HG03095 (cell line): Measurements from ENCODE around the gene PEX10.

Experiments
- ATAC-seq: cut with Tn5 transposase; IDR thresholded peaks from one replicate; pipeline ENCODE4 v1.9.1; 2021; ENCODE audit warnings: moderate library complexity; ENCODE audit not compliant: unreplicated experiment

PEX10 gene

DNA sequence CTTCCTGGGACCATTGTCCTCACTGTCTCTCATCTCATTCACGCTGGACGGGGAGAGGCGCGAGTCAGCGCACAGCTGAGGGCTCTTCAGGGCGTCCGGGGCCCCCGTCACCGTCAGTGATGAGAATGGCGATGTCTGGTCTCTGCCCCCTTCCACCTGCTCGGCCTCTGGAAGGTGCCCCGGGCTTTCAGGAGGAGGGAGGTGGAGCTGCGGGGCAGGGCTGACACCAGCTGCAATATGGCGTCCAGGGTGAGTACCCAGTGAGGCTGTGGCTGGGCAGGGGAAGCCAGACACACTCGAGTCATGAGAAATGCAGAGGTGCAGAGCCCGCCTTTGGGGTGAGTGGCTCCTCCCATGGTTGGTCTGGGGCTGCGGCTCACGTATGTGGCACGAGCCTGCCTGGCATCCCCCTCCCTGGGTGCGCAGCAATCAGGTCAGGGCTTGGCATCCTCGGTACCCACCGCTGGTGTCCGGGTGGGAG is 36.1 kb downstream of the PEX10 start:
- no peak for ATAC-seq

DNA sequence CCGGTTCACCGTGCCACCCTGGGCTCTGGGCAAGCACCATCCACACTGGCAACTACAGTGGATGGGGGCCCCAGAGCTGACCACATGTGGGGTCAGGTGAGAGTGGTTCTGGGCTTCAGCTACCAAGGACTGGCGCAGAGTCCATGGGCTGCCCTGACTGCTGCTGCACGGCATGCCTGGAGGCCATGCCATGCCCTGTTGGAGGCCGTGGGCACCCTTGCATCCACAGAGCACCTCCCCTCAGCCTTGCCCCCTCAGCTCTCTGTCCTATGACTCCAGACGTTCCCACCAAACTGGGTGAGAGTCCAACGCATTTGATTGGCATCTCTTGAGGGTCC is 36.5 kb downstream of the PEX10 start:
- no peak for ATAC-seq

DNA sequence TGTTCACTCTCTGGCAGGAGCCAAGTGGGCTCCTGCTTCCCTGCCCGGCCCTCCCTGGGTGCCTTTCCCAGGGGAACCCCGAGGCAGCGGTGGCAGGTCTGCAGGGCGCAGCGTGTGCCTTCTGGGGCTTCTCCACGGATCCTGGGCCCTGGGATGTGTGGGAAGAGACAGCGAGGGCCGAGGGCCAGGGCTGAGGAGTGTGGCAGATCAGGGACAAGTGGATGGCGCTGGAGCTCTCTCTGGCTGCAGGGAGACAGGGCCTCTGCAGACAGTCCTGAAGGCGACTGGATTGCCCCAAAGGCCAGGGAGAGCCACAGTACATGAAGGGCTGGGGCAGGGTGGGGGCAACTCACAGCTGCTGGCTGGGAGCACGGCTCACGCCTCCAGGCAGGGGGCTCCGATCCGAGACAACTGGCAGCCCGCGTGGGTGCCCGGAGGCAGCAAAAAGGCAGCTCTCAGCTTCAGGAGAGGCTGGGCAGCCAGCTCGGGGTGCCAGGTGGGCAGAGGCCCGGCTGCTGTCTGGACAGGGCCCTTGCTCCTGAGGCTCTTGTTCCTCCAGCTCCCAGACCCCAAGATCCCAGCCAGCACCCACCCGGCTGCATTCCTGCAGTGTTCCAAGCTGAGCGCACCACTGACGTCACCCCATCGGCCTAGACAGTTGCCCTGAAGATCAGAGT is 37.0 kb downstream of the PEX10 start:
- ATAC-seq = no peak

DNA sequence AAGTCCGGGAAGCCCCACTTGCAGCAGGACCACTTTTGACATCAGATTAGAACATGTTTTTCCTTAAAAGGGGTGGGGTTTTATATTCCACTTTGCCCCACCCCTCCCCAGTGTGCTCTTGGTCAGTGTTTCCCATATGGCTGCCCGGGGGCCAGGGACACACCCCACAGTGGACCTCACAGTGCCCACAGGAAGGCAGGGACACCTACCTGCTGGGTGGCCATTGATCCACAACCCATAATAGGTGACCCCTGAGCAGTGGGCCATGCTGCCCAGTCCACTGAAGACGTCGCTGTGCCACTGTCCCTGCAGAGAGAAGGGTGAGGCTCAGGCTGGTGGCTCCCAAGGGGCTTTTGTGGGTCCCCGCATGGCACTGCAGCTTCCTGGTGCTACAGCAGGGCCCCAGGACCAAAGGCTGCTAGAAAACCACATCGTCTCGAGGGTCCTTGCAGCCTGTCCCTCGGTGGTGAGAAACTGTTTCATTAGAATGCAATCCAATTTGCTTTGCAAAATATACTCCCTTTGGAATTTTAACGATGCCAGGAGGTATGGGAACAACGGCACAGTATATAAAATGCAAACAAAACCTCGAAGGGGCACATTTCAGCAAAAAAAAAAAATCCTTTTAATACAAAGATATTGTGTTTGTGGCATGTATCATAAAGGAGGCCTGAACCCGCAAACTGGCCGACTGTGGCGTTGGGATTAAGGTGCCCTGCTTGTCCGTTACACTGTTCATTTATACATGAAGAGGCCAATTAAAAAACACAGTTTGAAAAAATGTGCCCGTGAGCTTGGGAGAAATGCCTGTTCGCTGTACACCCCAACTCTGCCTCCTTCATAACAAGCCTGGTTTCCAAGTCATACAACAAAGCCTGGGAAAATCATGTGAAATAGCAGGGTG is 37.9 kb downstream of the PEX10 start:
- no peak for ATAC-seq

DNA sequence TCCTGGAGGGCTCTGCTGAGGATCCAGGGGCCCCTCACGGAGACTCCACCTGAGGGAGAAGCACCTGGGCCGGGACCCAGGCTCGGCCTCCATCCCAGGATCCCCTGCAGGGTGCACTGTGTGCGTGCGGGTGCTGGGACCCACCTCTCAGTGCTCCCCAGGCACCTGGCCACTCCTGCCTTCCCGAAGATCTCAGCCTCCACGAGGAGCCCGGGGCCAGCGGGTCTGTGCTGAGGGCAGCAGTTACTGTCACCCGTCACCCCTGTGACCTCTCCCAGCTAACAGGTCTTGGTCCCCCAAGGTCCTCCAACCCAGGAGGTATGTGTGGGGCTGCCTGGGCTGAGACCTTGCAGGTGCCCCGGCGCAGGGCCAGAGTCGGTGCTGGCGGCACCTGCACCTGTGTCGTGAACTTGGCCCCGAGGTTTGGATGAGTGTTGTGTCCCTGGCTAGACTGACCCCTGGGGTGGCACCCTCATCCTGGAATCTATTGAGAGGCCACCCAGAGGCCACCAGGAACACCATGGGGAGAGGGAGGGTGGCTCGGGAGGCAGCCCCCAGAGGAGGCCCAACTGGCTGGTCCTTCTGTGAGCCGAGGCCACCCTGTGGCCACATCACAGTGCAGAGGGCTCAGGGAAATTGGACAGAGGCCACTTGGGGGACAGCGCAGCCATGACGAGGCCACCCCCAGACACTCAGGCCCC is 38.7 kb downstream of the PEX10 start:
- no peak for ATAC-seq

DNA sequence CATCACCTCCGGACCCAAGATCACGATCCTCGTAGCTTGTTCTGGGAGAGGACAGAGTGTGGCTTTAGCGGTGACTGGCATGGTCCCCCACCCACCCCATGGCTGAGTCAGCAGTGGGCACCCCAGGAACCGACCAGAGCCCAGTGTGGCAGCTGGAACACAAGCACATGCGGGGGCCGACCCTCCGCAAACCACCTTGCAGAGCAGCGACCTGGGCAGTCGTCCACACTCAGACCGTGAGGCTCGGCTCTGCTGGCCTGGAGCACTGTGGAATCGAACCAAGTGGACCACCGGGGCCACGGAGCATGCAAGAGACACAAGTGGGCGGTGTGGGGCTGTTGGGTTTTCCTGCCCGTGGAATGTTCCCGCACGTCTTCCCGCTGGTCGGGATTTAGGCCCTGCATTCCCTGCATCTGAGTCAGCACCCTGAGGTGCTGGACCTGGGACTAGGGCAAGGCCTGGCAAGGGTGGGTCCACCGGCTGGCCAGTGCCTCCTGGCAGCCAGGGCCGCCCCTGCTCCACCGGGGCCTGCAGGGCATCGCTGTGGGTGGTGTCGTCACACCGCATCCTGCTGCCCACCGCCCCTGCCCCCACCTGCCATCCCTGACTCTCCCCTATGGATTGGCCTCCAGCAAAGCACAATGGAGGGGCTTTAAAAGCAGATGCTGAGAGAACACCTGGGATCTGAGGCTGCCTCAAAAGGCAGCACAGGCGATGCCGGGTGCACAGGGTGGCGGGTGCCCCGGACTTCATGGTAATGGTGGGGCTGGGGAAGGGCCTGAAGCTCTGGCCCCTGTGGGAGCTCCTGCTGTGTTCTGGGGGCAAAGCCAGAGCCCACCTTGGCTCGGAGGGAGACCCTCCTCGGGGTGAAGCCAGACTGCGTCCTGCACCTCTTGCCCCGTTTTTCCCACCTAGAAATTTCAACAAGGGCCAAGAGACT is 39.5 kb downstream of the PEX10 start:
- ATAC-seq = no peak

DNA sequence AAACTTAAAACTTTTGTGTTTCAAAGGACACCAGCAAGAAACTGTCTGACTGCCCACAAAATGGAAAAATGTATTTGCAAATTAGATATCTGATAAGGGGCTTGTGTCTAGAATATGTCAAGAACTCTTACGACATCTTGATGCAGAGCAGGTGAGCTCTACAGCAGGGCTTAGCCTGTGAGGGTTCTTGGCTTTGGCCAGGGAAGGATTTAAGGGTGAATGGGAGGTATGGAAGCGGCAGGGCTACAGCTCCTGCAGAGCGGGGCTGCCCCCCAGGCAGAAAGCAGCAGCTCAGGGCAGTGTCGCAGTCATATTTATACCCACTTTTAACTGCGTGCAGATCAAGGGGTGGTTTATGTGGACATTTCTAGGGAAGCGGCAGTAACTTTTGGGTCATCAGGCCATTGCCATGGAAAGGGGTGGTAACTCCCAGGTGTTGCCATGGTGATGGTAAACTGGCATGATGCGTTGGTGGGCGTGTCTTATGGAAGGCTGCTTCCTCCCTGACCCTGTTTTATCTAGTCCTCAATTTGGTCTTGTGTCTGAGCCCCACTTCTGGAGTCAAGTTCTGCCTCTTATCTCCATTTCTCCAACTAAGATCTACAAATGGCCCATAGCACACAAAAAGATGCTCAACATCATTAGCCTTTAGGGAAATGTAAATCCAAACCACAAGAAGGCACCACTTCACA is 44.2 kb downstream of the PEX10 start:
- no peak for ATAC-seq

DNA sequence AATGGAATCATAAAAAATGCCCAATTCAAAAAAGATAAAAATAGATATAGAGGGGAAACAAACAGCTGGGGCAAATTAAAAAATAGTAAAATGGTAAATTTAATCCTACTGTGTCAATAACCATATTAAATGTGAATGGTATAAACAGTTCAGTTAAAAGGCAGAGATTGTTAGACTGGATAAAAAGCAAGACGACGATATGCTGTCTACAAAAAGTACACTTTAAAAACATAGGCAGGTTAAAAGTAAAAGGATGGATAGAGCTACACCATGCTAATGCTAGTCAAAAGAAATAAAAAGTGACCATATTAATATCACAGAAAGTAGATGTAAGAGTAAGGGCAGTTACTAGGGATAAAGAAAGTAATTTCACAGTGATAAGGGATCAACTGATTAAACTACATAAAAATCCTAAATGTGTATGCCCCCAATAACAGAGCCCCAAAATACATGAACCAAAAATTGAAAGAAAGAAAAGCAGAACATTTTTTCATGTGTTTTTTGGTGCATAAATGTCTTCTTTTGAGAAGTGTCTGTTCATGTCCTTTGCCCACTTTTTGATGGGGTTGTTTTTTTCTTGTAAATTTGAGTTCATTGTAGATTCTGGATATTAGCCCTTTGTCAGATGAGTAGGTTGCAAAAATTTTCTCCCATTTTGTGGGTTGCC is 48.4 kb downstream of the PEX10 start:
- no peak for ATAC-seq

DNA sequence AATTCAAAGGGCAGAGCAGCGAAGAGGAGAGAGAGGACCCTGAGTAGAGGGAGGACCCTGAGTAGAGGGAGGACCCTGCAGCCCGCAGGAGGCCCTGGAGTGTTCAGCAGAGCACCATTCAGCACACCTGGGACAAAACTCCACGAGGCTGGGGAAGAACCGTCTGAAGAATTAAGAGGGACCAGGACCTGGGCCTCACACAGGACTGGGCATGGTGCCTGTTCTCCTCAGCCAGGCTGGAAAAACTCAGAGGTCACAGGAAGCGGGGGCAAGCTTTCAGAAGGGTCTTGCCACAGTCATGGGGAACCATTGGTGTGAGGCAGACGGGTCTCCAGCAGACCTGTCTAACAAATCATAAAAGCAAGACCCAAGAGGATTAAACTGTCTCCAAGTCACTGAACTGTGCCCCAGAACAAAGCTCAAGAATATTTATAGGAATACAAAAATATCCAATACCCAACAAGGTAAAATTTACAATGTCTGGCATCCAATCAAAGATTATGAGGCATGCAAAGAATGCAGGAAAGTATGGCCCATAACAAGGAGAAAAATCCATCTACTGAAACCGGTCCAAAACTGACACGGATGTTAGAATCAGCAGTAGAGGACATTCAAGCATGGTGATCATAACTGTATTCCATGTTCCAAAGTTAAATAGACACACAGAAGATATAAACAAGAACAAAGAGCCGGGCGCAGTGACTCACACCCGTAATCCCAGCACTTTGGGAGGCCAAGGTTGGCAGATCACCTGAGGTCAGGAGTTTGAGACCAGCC is 51.6 kb downstream of the PEX10 start:
- no peak for ATAC-seq

DNA sequence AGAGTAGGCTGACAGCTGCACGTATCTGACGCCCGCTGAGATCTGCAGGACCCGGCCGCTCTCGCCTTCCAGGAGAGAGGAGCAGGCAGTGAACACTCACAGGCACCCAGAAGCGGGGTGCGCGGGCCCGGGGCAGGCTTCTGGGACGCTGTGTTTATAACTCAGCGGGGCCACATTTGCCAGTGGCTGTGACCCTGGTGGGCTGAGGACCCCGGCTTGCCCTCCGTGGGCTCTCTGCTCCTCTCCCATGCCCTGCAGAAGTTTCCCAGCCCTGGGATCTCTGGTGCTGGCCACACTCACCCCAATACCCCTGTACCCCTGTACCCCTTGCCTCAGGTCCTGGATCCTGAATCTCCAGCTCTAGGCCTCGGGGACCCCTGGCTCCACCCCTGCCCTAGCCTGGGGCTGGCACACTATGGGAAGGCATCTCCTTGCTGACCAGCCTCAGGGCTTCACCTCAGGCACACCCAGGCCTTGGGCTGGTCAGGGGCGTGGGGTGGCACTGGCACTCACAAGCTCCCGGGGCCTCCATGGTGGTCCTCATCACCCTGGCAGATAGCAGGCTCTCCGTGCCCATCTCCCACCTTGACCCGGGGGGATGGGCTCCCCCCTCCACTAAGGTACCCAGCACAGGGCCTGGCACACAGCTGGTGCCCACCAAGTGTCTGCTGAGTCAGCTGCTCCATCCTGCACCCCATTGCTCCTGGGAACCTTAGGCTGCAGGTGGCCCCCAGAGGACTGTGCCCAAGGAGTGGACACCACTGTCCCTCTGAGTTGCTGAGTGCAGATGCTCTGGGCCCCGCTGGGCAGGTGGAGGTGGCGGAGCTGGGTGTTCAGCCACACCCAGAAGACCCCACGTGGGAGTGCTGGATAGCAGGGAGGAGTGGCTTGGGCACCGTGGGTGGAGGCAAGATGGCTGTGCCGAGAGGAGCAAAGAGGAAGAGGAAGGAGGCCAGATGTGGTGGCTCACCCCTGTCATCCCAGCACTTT is 53.4 kb downstream of the PEX10 start:
- no peak for ATAC-seq

DNA sequence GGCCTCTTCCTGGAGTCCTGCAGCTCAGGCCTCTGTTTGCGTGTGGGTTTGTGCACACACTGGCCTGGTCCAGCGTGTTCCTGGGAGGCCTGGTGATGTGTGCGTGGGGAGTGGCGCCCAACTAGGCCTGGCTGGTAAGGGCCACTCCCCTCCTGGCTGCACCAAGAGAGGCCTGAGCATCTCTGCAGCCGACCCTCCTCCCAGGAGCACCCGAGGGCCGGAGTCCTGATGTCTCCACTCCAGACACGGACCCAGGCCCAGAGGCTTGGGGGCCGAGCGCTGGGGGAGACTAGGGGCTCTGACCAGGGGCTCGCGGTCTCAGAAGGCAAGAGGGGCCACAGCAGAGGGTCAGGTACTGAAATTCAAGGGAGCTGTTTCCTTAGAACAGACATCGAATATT is 54.3 kb downstream of the PEX10 start:
- no peak for ATAC-seq

DNA sequence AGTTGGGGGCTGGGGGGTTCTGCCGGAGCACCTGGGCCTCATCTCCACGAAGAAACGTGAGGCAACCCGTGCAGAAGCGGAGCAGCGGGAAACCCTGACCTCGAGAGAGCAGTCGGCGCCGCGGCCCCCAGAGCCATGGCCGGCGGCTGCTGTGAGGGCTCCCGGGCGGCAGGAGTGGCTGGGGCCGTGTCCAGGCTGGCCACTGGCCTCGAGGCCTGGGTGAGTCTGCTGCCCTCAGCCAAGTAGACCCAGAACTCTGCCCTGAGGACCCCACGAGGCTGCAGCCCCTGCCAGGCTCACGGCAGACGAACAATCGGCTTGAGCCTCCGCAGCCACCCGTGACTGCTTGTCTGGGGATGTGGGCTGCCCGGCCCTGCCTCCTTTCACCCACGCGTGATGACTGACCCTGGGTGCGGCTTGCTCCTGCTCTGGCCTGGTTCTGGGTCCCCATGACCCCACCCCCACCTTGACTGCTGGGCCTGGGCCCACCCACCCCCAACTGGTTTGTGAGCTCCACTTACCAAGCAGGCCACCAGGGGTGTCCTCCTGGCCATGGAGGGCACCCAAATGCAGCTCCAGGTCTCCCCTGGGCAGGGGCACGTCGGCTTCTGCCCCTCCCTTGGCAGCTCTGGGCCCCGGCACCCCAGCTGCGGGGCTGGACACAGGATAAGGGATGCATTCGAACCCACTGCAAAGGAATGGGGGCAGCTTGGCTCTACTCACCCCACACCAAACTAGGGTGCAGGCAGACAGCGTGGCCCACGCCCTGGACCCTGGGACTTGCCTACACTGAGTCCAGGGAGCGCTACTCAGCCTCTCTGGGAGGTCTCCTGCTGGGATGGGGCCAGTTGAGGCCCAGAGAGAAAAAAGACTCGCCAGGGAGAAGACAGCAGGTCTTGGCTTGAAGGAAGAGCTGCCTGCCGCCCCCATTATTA is 55.2 kb downstream of the PEX10 start:
- ATAC-seq = no peak

DNA sequence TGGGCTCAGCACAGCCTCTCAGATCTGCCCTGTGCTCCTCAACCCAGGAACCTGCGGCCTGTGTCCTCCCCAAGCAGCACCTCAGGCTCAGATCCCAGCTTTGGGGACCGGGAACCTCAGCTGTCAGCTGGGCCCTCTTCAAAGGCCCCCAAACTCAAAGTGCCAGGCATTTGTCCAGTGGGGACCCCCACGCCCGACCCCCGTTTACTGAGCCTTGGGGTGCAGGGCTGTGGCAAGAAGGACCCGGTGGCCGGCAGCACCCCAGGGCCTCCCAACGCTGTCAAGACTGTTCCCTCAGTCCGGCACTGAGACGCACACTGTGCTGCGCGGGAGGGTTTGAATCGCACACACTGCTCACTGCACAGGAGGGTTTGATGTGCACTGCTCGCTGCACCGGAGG is 56.0 kb downstream of the PEX10 start:
- no peak for ATAC-seq

DNA sequence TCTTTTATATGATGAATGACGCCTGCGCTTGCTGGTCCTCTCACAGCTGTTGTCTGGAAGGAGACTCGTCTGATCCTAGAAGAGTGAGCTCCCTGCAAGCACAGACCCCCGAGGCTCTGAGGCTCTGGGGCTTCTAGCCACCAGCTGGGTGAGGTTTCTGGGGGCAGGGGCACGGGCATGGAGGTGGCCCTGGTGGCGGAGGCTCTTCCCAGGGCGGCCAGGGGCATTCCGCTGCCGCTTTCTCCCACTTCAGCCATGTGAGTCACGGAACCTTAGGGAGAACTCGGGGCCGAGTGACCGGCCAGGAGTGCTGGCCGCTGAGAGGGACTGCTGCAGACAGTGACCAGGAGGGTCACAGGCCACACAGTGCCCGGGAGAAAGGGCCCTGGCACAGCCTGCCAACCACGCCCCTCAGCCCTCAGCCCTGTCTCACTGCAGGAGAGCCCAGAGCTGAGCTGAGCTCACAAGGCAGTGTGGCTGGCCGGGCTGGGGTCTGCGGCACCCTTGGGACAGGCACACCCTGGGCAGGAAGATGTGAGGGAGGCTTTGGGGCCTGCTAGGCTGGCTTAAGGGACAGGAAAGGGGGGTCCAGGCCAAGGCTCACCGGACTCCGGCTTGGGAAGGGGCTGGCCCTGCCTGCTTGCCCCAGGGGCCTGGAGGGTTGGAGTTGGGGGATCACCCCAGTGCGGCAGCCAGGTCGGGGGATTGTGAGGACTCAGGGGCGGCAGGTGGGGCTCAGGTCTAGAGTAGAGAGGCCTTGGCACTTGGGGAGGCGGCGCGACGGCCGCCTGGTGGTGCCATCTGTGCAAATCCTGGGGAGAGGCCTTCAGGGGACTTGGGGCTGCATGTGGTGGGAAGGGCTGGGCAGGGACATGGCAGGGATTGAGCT is 56.7 kb downstream of the PEX10 start:
- no peak for ATAC-seq
